ENCODE data around the gene MBOAT1.

The MBOAT1 gene

DNA sequence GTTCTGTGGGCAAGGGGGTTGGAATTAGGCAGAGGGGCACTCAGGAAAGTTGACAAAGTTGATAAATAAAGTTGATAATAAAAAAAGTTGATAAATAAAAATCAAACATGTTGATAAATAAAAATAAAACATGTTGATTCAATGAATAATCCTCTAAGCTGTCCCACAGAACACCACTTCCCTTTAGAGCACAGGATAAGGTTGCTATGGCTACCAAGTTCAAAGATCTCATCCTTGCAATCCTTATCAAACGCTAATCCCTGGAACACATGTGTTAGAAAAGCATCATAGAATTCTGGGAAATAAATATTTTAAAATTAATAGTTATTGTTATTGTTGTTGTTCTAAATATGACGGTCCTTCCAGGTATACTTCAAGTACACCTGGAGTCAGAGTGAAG, 33.9 kb downstream of the MBOAT1 start:
- no peak for DNase-seq
- TF ChIP-seq, protein P1, sequence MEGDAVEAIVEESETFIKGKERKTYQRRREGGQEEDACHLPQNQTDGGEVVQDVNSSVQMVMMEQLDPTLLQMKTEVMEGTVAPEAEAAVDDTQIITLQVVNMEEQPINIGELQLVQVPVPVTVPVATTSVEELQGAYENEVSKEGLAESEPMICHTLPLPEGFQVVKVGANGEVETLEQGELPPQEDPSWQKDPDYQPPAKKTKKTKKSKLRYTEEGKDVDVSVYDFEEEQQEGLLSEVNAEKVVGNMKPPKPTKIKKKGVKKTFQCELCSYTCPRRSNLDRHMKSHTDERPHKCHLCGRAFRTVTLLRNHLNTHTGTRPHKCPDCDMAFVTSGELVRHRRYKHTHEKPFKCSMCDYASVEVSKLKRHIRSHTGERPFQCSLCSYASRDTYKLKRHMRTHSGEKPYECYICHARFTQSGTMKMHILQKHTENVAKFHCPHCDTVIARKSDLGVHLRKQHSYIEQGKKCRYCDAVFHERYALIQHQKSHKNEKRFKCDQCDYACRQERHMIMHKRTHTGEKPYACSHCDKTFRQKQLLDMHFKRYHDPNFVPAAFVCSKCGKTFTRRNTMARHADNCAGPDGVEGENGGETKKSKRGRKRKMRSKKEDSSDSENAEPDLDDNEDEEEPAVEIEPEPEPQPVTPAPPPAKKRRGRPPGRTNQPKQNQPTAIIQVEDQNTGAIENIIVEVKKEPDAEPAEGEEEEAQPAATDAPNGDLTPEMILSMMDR (IDR thresholded peaks at IDR 0.05; ENCODE audit: low read depth, low read length, missing control alignments) = no peak
- in situ Hi-C loops (cut with HindIII; ENCODE audit: low pct_ligation_motif_present, low sequenced_read_pairs) = no loop called here

DNA sequence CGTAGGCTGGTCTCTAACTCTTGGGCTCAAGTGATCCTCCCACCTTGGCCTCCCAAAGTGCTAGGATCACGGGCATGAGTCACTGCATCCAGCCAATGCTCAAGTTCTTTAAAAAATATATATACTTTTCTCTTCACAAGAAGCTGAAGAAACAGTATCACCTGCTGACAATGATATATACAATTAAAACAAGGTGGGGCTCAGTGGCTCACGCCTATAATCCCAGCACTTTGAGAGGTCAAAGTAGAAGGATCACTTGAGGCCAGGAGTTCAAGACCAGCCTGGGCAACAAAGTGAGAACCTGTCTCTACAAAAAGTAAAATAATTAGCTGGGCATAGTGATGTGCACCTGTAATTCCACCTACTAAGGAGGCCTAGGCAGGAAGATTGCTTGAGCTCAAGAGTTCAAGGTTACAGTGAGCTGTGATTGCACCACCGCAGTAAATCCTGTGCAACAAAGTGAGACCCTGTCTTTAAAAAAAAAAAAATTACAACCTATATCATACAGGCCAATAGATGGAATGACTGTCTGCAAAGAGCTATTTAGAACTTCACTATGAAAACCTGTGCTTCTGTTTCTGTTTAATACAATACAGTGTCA, 36.4 kb downstream of the MBOAT1 start:
- DNase-seq = no peak
- in situ Hi-C loops (cut with HindIII; ENCODE audit: low pct_ligation_motif_present, low sequenced_read_pairs) = no loop called here
- TF ChIP-seq, protein P1 (IDR thresholded peaks at IDR 0.05; ENCODE audit: low read depth, low read length, missing control alignments) = no peak
- Histone ChIP-seq H3K27me3 (replicated peaks) (no peaks in the 10 kb centered on the region), H3K4me3 (ENCODE audit: low read depth, low read length) (no peak overlapping the region), H3K36me3 (replicated peaks) (no peaks in the 10 kb centered on the region), H3K27ac (no peak overlapping the region)

More for the DNA sequence above, 33.9 kb downstream of the MBOAT1 start:
- Histone ChIP-seq H3K27me3 (replicated peaks) (no peaks in the 10 kb centered on the region), H3K36me3 (replicated peaks) (no peaks in the 10 kb centered on the region), H3K27ac (no peak overlapping the region), H3K4me3 (ENCODE audit: low read depth, low read length) (no peak overlapping the region)

DNA sequence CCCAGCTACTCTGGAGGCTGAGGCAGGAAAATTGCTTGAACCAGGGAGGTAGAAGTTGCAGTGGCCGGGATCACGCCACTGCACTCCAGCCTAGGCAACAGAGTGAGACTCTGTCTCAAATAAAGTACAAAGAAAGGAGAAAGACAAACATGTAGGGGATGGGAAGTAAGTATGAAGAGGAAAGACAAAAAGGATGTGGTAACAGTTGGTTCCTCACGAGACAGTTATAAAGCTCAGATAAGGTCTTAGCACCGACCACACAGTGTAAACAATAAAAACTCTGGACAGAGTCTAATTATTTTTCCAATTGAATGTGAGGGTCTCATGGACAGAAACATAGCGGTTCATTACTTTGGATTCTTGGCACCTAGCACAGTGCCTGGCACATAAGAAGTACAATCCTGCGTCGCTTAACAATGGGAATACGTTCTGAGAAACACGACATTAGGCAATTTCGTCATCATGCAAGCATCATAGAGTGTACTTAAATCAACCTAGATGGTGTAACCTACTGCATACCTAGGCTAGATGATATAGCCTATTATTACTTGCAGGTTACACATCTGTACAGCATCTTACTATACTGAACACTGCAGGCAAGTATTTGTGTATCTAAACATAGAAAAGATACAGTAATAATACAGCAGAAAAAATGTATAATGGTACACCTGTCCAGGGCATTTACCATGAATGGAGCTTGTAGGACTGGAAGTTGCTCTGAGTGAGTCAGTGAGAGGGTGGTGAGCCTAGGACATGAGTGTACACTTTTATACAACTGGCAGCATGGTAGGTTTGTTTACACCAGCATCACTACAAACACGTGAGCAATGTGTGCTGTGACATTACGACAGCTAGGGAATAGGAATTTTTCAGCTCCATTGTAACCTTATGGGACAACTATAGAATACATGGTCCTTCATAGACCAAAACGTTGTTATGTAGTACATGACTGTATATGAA, 38.2 kb downstream of the MBOAT1 start:
- H3K27ac ChIP-seq = no peak overlapping the region
- in situ Hi-C loops (cut with HindIII; ENCODE audit: low pct_ligation_motif_present, low sequenced_read_pairs) = no loop called here
- H3K4me3 ChIP-seq (ENCODE audit: low read depth, low read length) = no peak overlapping the region
- no peaks in the 10 kb centered on the region for H3K27me3 ChIP-seq (replicated peaks)
- TF ChIP-seq, protein P1 (IDR thresholded peaks at IDR 0.05; ENCODE audit: low read depth, low read length, missing control alignments) = no peak
- no peaks in the 10 kb centered on the region for H3K36me3 ChIP-seq (replicated peaks)
- DNase-seq = no peak

DNA sequence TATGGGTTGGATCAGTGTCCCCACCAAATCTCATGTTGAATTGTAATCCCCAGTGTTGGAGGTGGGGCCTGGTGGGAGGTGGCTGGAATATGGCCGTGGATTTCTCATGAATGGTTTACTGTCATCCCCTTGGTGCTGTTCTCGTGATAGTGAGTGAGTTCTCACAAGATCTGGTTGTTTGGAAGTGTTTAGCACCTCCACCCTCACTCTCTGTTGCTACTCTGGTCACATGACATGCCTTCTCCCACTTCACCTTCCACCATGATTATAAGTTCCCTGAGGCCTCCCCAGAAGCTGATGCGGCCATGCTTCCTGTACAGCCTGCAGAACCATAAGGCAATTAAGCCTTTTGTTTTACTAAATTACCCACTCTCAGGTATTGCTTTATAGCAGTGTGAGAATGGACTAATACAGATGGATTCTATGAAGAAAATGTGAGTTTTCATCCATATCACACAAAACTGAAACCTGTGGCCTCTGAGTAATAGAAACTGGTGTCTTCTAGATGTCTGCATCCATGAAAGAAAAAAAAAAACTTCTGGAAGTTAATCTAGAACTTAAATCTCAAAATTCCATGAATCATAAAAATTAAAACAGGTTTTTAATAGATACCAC, 39.3 kb downstream of the MBOAT1 start:
- TF ChIP-seq, protein P1 (IDR thresholded peaks at IDR 0.05; ENCODE audit: low read depth, low read length, missing control alignments) = no peak

DNA sequence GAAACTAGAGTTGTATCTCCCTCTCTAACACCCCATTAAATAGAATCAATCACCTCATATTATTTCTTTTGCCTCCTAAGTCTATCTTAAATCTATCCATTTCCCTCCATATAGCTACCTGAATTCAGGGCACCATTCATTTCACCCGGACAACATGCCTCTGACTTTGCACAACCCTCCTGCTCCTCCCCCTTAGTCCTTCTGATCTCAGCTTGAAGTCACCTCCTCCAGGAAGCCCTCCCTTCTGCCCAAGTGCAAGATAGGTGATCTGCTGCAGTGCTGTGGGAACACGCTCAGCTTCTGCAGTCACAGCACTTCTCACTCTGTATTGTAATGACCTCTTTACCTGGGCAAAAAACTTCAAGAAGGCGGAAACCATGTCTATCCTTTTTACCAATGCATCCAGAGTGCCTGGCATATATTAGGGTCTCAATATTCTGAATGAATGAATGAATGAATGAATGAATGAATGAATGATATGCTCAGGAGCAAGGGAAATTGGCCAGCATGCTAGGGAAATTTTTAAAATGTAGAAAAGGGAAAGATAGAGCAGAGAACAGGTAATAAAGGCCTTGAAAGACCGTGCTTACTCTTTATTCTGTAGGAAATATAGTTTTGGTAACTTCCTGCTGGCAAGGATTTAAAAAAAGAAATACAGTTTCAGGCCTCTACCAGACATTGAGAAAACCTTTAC, 41.7 kb downstream of the MBOAT1 start:
- H3K4me3 ChIP-seq (ENCODE audit: low read depth, low read length) = no peak overlapping the region
- TF ChIP-seq, protein P1 (IDR thresholded peaks at IDR 0.05; ENCODE audit: low read depth, low read length, missing control alignments) = no peak
- in situ Hi-C loops (cut with HindIII; ENCODE audit: low pct_ligation_motif_present, low sequenced_read_pairs) = no loop called here

More for the DNA sequence above, 39.3 kb downstream of the MBOAT1 start:
- Histone ChIP-seq H3K4me3 (ENCODE audit: low read depth, low read length) (no peak overlapping the region), H3K27me3 (replicated peaks) (no peaks in the 10 kb centered on the region), H3K36me3 (replicated peaks) (no peaks in the 10 kb centered on the region), H3K27ac (no peak overlapping the region)
- in situ Hi-C loops (cut with HindIII; ENCODE audit: low pct_ligation_motif_present, low sequenced_read_pairs) = no loop called here
- no peak for DNase-seq

More for the DNA sequence above, 41.7 kb downstream of the MBOAT1 start:
- no peak overlapping the region for H3K27ac ChIP-seq
- no peaks in the 10 kb centered on the region for H3K36me3 ChIP-seq (replicated peaks)
- no peaks in the 10 kb centered on the region for H3K27me3 ChIP-seq (replicated peaks)
- no peak for DNase-seq

Measured in brain microvascular endothelial cell (primary cell).